ENCODE results near the gene C10orf67. TPM values are rescaled to one million over a fixed set of nuclear protein-coding genes. Genes with fewer than 3 reads are reported as not detected.
"Not testable (repeated sequence)": the region's sequence is repeated elsewhere in the genome, so short reads cannot be mapped to it uniquely, and the experiment has no call there.

The C10orf67 gene
- total RNA-seq, 1 donor from 2014 or later = 0.17 TPM

DNA sequence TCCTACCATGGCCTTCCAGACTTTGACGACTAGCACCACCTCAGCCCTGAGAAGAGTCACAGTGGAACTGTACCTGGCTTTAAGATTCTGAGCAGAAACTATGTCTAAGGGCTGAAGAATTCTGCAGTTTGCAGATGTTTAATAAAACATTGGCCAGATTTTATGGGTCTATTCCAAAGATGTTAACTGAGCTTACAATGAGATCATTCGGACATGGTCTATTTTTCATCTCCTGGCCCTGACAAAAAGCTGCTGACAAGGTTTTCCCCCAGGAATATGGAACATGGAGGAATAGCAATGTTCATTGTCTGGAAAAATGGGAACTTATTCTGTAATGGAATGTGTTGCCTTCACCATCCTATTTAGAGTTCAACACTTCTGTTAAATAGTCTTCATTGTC is 86.1 kb downstream of the C10orf67 start:
- Mint-ChIP-seq H3K4me1 (ENCODE audit: unreplicated experiment) (no peaks in the 10 kb centered on the region), H3K36me3 (no peaks in the 10 kb centered on the region), H3K9me3 (no peaks in the 10 kb centered on the region), H3K27ac (no peak overlapping the region), H3K27me3 (peaks cover 27% of the 10 kb centered on the region), H3K4me3 (no peak overlapping the region)
- no peak for DNase-seq (ENCODE audit: extremely low spot score, unreplicated experiment)
- TF ChIP-seq, protein P1, sequence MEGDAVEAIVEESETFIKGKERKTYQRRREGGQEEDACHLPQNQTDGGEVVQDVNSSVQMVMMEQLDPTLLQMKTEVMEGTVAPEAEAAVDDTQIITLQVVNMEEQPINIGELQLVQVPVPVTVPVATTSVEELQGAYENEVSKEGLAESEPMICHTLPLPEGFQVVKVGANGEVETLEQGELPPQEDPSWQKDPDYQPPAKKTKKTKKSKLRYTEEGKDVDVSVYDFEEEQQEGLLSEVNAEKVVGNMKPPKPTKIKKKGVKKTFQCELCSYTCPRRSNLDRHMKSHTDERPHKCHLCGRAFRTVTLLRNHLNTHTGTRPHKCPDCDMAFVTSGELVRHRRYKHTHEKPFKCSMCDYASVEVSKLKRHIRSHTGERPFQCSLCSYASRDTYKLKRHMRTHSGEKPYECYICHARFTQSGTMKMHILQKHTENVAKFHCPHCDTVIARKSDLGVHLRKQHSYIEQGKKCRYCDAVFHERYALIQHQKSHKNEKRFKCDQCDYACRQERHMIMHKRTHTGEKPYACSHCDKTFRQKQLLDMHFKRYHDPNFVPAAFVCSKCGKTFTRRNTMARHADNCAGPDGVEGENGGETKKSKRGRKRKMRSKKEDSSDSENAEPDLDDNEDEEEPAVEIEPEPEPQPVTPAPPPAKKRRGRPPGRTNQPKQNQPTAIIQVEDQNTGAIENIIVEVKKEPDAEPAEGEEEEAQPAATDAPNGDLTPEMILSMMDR (conservative IDR thresholded peaks at IDR 0.05) = no peak

DNA sequence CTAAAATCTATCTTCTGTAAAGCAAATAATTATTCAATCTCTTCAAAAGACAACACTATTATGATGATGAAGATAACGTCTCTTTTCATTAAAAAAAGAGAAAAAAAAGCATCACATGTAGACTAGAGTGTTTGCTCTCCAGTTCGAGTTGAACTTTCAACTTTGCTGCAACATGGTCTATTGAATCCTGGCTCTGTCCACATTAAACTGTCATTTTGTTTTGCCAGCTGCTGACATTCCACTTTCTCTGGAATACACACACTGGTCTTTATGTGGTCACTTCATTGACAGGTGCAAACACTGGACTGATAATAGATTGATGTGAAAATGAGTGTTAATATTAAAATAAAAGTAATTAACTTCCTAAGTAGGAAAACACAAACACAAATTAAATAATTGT is 90.8 kb downstream of the C10orf67 start:
- no peak for DNase-seq (ENCODE audit: extremely low spot score, unreplicated experiment)
- Mint-ChIP-seq H3K4me3 (no peak overlapping the region), H3K27me3 (peaks cover 25% of the 10 kb centered on the region), H3K4me1 (ENCODE audit: unreplicated experiment) (no peaks in the 10 kb centered on the region), H3K36me3 (no peaks in the 10 kb centered on the region), H3K27ac (no peak overlapping the region), H3K9me3 (no peaks in the 10 kb centered on the region)
- TF ChIP-seq, protein P1 (conservative IDR thresholded peaks at IDR 0.05) = no peak

DNA sequence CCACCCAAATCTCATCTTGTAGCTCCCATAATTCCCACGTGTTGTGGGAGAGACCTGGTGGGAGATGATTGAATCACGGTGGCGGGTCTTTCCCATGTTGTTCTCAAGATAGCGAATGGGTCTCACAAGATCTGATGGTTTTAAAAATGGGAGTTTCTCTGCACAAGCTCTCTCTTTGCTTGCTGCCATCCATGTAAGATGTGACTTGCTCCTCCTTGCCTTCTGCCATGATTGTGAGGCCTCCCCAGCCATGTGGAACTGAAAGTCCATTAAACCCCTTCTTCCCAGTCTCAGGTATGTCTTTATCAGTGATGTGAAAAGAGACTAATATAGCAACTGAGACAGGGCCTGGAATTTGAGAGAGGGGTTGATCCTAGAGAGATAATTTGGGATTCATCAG is 91.7 kb downstream of the C10orf67 start:
- H3K4me1 Mint-ChIP-seq (ENCODE audit: unreplicated experiment); H3K36me3 Mint-ChIP-seq; H3K9me3 Mint-ChIP-seq; H3K4me3 Mint-ChIP-seq; H3K27ac Mint-ChIP-seq; DNase-seq (ENCODE audit: extremely low spot score, unreplicated experiment): not testable (repeated sequence)
- peaks cover 33% of the 10 kb centered on the region for H3K27me3 Mint-ChIP-seq

DNA sequence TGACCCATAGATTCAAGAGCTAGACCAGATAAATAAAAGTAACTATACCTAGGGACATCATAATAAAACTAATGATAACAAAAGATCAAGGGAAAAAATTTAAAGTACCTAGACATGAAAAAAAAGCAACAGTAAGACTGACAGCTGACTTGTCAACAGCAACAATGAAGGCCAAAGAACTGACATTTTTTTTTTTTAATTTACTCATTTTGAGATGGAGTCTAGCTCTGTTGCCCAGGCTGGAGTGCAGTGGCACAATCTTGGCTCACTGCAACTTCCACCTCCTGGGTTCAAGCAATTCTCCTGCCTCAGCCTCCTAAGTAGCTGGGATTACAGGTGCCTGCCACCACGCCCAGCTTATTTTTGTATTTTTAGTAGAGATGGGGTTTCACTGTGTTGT is 102.8 kb downstream of the C10orf67 start:
- not testable (repeated sequence) for H3K4me1 Mint-ChIP-seq (ENCODE audit: unreplicated experiment); H3K27ac Mint-ChIP-seq; DNase-seq (ENCODE audit: extremely low spot score, unreplicated experiment); H3K4me3 Mint-ChIP-seq; H3K9me3 Mint-ChIP-seq; H3K27me3 Mint-ChIP-seq; H3K36me3 Mint-ChIP-seq

DNA sequence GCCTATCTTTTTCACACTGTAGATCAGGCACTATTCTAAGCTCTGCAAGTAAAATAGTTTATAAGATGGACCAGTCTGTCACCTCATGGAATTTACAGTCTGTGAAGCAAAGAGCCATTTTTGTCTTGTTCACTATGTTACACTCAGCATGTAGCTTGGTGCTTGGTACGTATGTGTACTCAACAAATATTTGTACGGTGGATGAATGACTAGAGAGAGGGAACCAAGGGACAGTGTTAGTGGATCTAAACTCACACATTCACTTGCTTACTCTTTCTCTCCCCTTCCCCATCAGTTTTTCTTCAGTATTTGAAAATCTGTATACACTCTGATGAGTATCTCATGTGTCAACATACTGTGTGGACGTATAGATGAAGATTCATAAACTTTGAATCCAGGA is 106.6 kb downstream of the C10orf67 start:
- TF ChIP-seq, protein P1 (conservative IDR thresholded peaks at IDR 0.05) = no peak
- Mint-ChIP-seq H3K9me3 (no peaks in the 10 kb centered on the region), H3K4me1 (ENCODE audit: unreplicated experiment) (no peaks in the 10 kb centered on the region), H3K36me3 (no peaks in the 10 kb centered on the region), H3K27me3 (peaks cover 4% of the 10 kb centered on the region), H3K4me3 (no peak overlapping the region), H3K27ac (no peak overlapping the region)
- DNase-seq (ENCODE audit: extremely low spot score, unreplicated experiment) = no peak

DNA sequence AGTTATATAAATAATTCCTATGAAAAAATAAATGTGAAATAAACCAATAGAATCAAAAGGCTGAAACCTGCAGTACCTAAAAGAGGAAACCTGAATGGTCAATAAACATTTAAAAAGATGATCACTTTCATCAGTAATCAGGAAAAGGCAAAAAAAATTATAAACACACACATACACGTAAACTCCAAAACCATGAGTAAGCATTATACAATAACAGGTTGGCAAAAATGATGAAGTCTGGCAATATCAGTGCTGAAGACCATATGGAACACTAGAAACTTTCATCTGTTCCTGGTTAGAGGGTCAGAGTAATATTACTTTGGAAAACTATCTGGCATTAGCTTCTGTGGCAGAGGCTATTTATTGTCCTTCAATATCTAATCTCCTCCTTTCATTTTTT is 114.0 kb downstream of the C10orf67 start:
- Mint-ChIP-seq H3K36me3 (no peaks in the 10 kb centered on the region), H3K27ac (no peak overlapping the region), H3K9me3 (no peaks in the 10 kb centered on the region), H3K4me3 (no peak overlapping the region), H3K27me3 (peaks cover 32% of the 10 kb centered on the region), H3K4me1 (ENCODE audit: unreplicated experiment) (no peaks in the 10 kb centered on the region)
- TF ChIP-seq, protein P1 (conservative IDR thresholded peaks at IDR 0.05) = no peak
- DNase-seq (ENCODE audit: extremely low spot score, unreplicated experiment) = no peak

DNA sequence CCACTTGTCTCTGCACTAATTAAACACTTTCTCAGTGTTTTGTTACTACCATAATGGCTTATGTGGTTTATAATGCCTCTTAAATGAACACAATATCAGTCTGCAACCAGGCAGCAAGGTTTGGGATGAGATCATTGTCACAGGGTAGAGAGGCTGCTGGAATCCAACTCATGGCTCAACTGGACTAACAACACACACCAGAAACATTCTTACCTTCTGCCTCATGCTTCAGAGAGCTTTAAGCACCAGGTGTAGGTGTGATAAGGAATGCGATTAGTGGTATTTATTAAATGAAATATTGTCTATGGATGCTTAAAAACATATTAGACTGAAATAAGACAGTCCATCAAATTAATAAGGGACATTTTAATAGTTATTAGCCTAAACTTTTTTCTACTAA is 127.1 kb downstream of the C10orf67 start:
- peaks cover 80% of the 10 kb centered on the region for H3K27me3 Mint-ChIP-seq
- H3K4me3 Mint-ChIP-seq = no peak overlapping the region
- H3K27ac Mint-ChIP-seq = no peak overlapping the region
- H3K36me3 Mint-ChIP-seq = no peaks in the 10 kb centered on the region
- TF ChIP-seq, protein P1 (conservative IDR thresholded peaks at IDR 0.05) = no peak
- DNase-seq (ENCODE audit: extremely low spot score, unreplicated experiment) = no peak
- no peaks in the 10 kb centered on the region for H3K4me1 Mint-ChIP-seq (ENCODE audit: unreplicated experiment)
- H3K9me3 Mint-ChIP-seq = no peaks in the 10 kb centered on the region
